ENCODE data around the gene CLDN19. TPM values are rescaled to one million over a fixed set of nuclear protein-coding genes. Genes with fewer than 3 reads are reported as not detected.

Gene CLDN19
- total RNA-seq, 4 donors from 2014 or later = 1.5 TPM; not detected in 3

- Histone ChIP-seq H3K27ac (no peak overlapping the region), H3K4me3 (no peak overlapping the region), H3K9me3 (no peaks in the 10 kb centered on the region), H3K27me3 (no peaks in the 10 kb centered on the region), H3K36me3 (peaks cover 2 to 83% of the 10 kb centered on the region in 2 donors), H3K4me1 (peaks cover 0 to 9% (median 0%) of the 10 kb centered on the region in 3 donors)
- no peak for ATAC-seq
- no peak for TF ChIP-seq EP300 (IDR thresholded peaks at IDR 0.05)
- no peak for TF ChIP-seq POLR2A (IDR thresholded peaks at IDR 0.05)
- TF ChIP-seq CTCF (IDR thresholded peaks at IDR 0.05) = no peak
- no peak for TF ChIP-seq POLR2AphosphoS5 (IDR thresholded peaks at IDR 0.05)
- 98 to 100% methylated on average over 1 to 5 of the region's 6 CpGs for WGBS, 2 donors (ENCODE audit: low coverage in 1 of 2)
These were observed 36.5 kb upstream of the CLDN19 start for GRCh38 chr1:42776502-42776901.

DNA sequence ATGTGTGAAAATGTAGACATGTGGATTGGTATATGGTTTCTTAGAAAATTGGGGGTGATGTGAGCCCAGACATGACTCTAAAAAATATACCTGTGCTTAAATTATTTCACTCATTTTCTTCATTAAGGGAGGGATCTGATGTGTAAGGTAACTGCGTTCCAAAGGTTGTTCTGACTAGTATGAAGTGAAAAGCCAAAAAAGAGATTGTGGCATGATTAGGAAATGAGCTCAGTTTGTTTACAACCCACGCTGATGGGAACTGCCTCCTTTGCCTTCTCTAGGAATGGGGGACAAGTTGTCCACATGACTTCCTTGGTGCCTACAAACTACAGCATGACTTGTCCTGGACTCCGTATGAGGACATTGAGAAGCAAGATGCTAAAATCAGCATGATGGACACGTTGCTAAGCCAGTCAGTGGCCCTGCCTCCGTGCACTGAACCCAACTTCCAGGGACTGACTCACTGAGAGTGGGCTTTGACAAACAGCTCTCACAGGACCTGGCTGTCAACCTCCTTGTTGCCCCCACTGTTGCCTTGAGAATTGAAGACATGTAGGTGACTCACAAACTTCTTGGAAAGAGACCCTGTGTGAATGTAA, 35.0 kb upstream of the CLDN19 start:
- H3K36me3 ChIP-seq = peaks cover 2 to 69% of the 10 kb centered on the region in 2 donors
- no peaks in the 10 kb centered on the region for H3K9me3 ChIP-seq
- no peak overlapping the region for H3K27ac ChIP-seq
- ATAC-seq = no peak
- no peaks in the 10 kb centered on the region for H3K27me3 ChIP-seq
- H3K4me3 ChIP-seq = no peak overlapping the region
- no peak for TF ChIP-seq EP300 (IDR thresholded peaks at IDR 0.05)
- TF ChIP-seq POLR2A (IDR thresholded peaks at IDR 0.05) = no peak
- TF ChIP-seq POLR2AphosphoS5 (IDR thresholded peaks at IDR 0.05) = no peak
- TF ChIP-seq CTCF (IDR thresholded peaks at IDR 0.05) = no peak
- H3K4me1 ChIP-seq = peaks cover 0 to 18% (median 0%) of the 10 kb centered on the region in 3 donors
- 73 to 78% methylated on average over 3 of the region's 5 CpGs for WGBS, 2 donors (ENCODE audit: low coverage in 1 of 2)

- 42 to 50% methylated on average over 2 of the region's 2 CpGs for WGBS, 2 donors (ENCODE audit: low coverage in 1 of 2)
These were observed 33.4 kb upstream of the CLDN19 start for GRCh38 chr1:42773420-42773819.

DNA sequence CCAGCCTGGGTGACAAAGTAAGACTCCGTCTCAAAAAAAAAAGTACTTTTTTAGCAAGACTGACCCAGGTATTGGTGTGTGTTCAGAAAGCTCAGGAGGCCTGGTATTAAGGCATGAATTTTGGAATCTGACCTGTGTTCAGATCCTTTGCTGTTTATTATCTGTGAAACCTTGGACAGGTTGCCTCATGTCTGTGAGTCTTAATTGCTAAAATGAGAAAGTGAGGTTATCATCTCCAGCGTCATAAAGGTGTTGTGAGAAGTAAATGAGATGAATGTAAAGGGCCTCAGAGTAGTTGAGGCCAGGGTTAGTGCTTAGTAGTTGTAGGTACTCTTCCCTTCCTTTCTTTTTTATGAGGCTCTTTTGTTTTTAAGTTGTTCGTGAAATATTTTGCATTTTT, 29.8 kb upstream of the CLDN19 start:
- 85 to 94% methylated on average over 3 of the region's 3 CpGs for WGBS, 2 donors (ENCODE audit: low coverage in 1 of 2)
- Histone ChIP-seq H3K27me3 (no peaks in the 10 kb centered on the region), H3K36me3 (peaks cover 0 to 22% of the 10 kb centered on the region in 2 donors), H3K4me1 (peaks cover 0 to 53% (median 7%) of the 10 kb centered on the region in 3 donors), H3K27ac (no peak overlapping the region), H3K9me3 (no peaks in the 10 kb centered on the region), H3K4me3 (no peak overlapping the region)
- no peak for TF ChIP-seq POLR2AphosphoS5 (IDR thresholded peaks at IDR 0.05)
- TF ChIP-seq POLR2A (IDR thresholded peaks at IDR 0.05) = no peak
- TF ChIP-seq EP300 (IDR thresholded peaks at IDR 0.05) = no peak
- TF ChIP-seq CTCF (IDR thresholded peaks at IDR 0.05) = no peak
- ATAC-seq = no peak

More at GRCh38 chr1:42773420-42773819, 33.4 kb upstream of the CLDN19 start:
- H3K9me3 ChIP-seq = no peaks in the 10 kb centered on the region
- H3K36me3 ChIP-seq = peaks cover 2 to 58% of the 10 kb centered on the region in 2 donors
- H3K4me3 ChIP-seq = no peak overlapping the region
- H3K27me3 ChIP-seq = no peaks in the 10 kb centered on the region
- peaks cover 0 to 34% (median 0%) of the 10 kb centered on the region in 3 donors for H3K4me1 ChIP-seq
- no peak overlapping the region for H3K27ac ChIP-seq
- ATAC-seq = no peak
- TF ChIP-seq EP300 (IDR thresholded peaks at IDR 0.05) = no peak
- TF ChIP-seq POLR2AphosphoS5 (IDR thresholded peaks at IDR 0.05) = no peak
- TF ChIP-seq POLR2A (IDR thresholded peaks at IDR 0.05) = no peak
- no peak for TF ChIP-seq CTCF (IDR thresholded peaks at IDR 0.05)

DNA sequence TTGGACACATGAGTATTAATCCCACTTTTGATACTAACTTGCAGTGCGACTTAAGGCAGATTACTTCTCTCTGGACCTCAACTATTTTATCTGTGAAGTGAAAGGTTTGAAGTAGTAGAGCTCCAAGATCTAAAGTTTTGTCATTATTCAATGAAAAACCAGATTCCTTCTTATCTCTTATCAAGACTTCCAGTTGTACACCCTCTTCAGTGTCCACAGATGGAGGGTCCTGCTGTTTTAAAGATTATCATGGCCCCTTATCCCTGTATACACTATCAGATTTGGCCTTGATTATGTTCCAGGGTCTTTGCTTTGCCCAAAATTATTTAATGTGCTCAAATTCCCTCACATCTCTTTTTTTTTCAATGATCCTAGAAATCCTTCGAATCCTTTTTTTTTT, 28.1 kb upstream of the CLDN19 start:
- WGBS, 2 donors (ENCODE audit: low coverage in 1 of 2) = 66 to 86% methylated on average over 2 of the region's 2 CpGs
- Histone ChIP-seq H3K27ac (peak overlapping the region in 1 of 4 donors; percentile 97), H3K36me3 (peaks cover 0 to 5% of the 10 kb centered on the region in 2 donors), H3K4me1 (peaks cover 0 to 65% (median 11%) of the 10 kb centered on the region in 3 donors), H3K9me3 (no peaks in the 10 kb centered on the region), H3K4me3 (peak overlapping the region; percentile 87 to 96), H3K27me3 (no peaks in the 10 kb centered on the region)
- no peak for TF ChIP-seq POLR2A (IDR thresholded peaks at IDR 0.05)
- no peak for TF ChIP-seq EP300 (IDR thresholded peaks at IDR 0.05)
- no peak for TF ChIP-seq POLR2AphosphoS5 (IDR thresholded peaks at IDR 0.05)
- no peak for ATAC-seq

All from gastroesophageal sphincter (tissue), 4 donors.